T-helper 2 cell (primary cell): ENCODE data around the gene EGR1.

Experiments used
- DNase-seq, 5 experiments: peaks; one replicate each; pipeline versions ENCODE4 v3.0.0 to v3.0.0-alpha.2; 2012 to 2022

EGR1 gene

GRCh38 chr5:138508958-138509357 is 43.7 kb downstream of the EGR1 start:
- DNase-seq = no peak

DNA sequence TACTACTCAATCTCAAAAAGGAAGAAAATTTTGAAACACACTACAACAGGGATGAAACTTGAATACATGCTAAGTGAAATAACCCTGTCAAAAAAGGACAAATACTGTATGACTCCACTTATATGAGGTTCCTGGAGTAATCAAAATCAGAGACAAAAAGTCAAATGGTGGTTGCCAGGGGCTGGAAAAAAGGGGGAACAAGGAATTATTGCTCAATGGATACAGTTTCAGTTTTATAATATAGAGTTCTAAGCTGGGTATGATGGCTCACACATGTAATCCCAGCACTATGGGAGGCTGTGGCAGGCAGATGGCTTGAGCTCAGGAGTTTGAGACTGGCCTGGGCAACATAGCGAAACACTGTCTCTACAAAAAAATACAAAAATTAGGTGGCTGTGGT is 48.7 kb downstream of the EGR1 start:
- no peak for DNase-seq

GRCh38 chr5:138515556-138516245 is 50.4 kb downstream of the EGR1 start:
- no peak for DNase-seq

- DNase-seq = no peak
Measured at GRCh38 chr5:138517437-138517836, 52.2 kb downstream of the EGR1 start.
